T-cell (primary cell): ENCODE results near the gene TUBB2A. TPM values are rescaled to one million over a fixed set of nuclear protein-coding genes. Genes with fewer than 3 reads are reported as not detected.
"Not testable (repeated sequence)": the region's sequence is repeated elsewhere in the genome, so short reads cannot be mapped to it uniquely, and the experiment has no call there.

Experiments
- ATAC-seq, 4 experiments: fragments of 200-7000 bp in 3 of 4; fragments of 150-1000 bp in 1 of 4; cut with Tn5 transposase; replicated peaks in 1 of 4; 1 replicate in 3 of 4; 2 replicates in 1 of 4; pipeline ENCODE4 v1.10.0; 2021; ENCODE audit warnings: moderate library complexity in 3 of 4, mild to moderate bottlenecking in 2 of 4, moderate number of reproducible peaks in 1 of 4
- CTCF ChIA-PET, 2 donors: fragments of 300-600 bp; sonication (Branson Sonifier 250); formaldehyde crosslinking; loops; one replicate each; lab custom pipeline; 2022; ENCODE audit warnings: antibody characterized with exemption in 2 of 2; lab: Charles Lee
- POLR2A ChIA-PET, 2 donors: fragments of 300-600 bp; sonication (Branson Sonifier 250); formaldehyde crosslinking; loops; one replicate each; lab custom pipeline; 2022; ENCODE audit warnings: antibody characterized with exemption in 2 of 2; lab: Charles Lee
- DNase-seq, 35 experiments: peaks; one replicate each; pipeline versions ENCODE4 v3.0.0 to v3.0.0-alpha.2; 2013 to 2023
- H3K27ac ChIP-seq: one replicate; pipeline ENCODE4 v1.5.1; 2013; ENCODE audit warnings: low read length
- H3K27me3 ChIP-seq, 2 experiments: replicated peaks in 1 of 2; 1 replicate in 1 of 2; 2 replicates in 1 of 2; pipeline versions ENCODE4 v1.6.1 to v1.7.0; 2013; ENCODE audit warnings: low read length in 1 of 2, mixed read lengths in 1 of 2; ENCODE audit not compliant: control insufficient read depth in 2 of 2, insufficient read depth in 2 of 2; ENCODE audit errors: extremely low read depth in 1 of 2
- H3K36me3 ChIP-seq, 2 donors: 1 replicate in 1 of 2; 2 replicates in 1 of 2; pipeline versions ENCODE4 v1.6.1 to v1.7.0; 2013; ENCODE audit warnings: low read length in 1 of 2; ENCODE audit not compliant: control insufficient read depth in 2 of 2, insufficient read depth in 1 of 2; ENCODE audit errors: extremely low read depth in 1 of 2
- H3K4me1 ChIP-seq, 2 experiments: 1 replicate in 1 of 2; 2 replicates in 1 of 2; pipeline versions ENCODE4 v1.6.1 to v1.7.0; 2013; ENCODE audit warnings: low read length in 2 of 2, mixed read lengths in 1 of 2; ENCODE audit not compliant: insufficient read depth in 2 of 2, control insufficient read depth in 1 of 2; ENCODE audit errors: extremely low read depth in 1 of 2
- H3K4me3 ChIP-seq, 2 donors: 1 replicate in 1 of 2; 2 replicates in 1 of 2; pipeline versions ENCODE4 v1.5.1 to v1.7.0; 2013; ENCODE audit warnings: mild to moderate bottlenecking in 2 of 2, low read length in 1 of 2, moderate library complexity in 1 of 2; ENCODE audit not compliant: control insufficient read depth in 1 of 2; ENCODE audit errors: extremely low read depth in 1 of 2
- H3K9me3 ChIP-seq: 2 replicates; pipeline ENCODE4 v1.7.0; 2013
- H3K27ac Mint-ChIP-seq, 2 donors: one replicate each; pipeline ENCODE4 v1.8.0; 2020 to 2021; ENCODE audit warnings: mild to moderate bottlenecking in 2 of 2, mixed read lengths in 2 of 2
- H3K27me3 Mint-ChIP-seq, 2 donors: one replicate each; pipeline ENCODE4 v1.8.0; 2021 to 2022; ENCODE audit warnings: mixed read lengths in 2 of 2
- H3K36me3 Mint-ChIP-seq: one replicate; pipeline ENCODE4 v1.8.0; 2021; ENCODE audit warnings: mixed read lengths
- H3K4me1 Mint-ChIP-seq, 3 donors: one replicate each; pipeline ENCODE4 v1.8.0; 2020 to 2022; ENCODE audit warnings: mixed read lengths in 3 of 3, mild to moderate bottlenecking in 1 of 3
- H3K4me3 Mint-ChIP-seq, 3 donors: one replicate each; pipeline ENCODE4 v1.8.0; 2020 to 2022; ENCODE audit warnings: mild to moderate bottlenecking in 3 of 3, mixed read lengths in 3 of 3, moderate library complexity in 3 of 3
- H3K9me3 Mint-ChIP-seq, 3 donors: one replicate each; pipeline ENCODE4 v1.8.0; 2020 to 2022; ENCODE audit warnings: mixed read lengths in 3 of 3
- WGBS: methylation state at CpG from one replicate; pipeline ENCODE4 v1.1.5; 2013; ENCODE audit warnings: missing lambda C conversion rate; ENCODE audit not compliant: insufficient coverage; 5-methylcytosine and 5-hydroxymethylcytosine counted together
- total RNA-seq, 35 experiments: library from RNA in 6 of 35; stranded (reverse) in 6 of 35; fragments of 120-200 nt in 1 of 35; gene quantifications; one replicate each; pipeline versions ENCODE4 v1.2.1 to v1.2.4 and lab custom pipeline; 2013 to 2026

Gene TUBB2A
- total RNA-seq, 5 donors from 2014 or later (not counting 1 experiment from before 2014, with no cell fraction given) = 4.5 to 34.7 (median 9.6) TPM

DNA sequence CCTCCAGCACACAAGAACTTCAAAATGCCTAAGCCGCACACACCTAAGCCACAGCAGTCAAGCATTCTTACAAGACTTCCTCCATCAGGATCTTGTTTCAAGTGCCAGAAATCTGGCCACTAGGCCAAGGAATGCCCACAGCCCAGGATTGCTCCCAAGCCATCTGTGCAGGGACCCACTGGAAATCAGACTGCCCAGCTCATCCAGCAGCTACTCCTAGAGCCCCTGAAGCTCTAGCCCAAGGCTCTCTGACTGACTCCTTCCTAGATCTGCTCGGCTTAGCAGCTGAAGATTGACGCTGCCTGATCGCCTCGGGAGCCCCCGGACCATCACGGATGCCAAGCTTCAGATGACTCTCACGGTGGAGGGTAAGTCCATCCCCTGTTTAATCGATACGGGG is 10.7 kb upstream of the TUBB2A start:
- not testable (repeated sequence) for H3K4me3 ChIP-seq

DNA sequence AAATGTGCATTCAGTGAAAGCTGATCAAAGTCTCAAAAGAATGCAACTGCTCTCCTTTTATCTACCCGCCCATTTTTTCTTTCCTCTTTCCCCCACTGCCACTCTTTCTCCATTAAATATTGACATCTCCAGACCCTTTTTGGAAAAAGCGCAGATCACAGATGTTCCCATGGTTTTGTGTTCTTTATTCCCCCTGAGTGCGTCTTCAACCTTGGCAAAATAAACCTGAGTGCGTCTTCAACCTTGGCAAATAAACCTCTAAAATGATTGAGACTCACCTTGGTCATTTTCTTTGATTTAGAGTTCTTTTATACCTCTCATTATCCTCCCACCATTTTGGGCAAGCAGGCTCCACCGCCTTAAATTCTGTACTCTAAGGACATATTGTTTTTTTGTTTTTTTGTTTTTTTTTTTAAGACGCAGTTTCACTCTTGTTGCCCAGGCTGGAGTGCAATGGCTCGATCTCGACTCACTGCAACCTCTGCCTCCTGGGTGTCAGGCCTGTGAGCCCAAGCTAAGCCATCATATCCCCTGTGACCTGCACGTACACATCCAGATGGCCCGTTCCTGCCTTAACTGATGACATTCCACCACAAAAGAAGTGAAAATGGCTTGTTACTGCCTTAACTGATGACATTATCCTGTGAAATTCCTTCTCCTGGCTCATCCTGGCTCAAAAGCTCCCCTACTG is 9.3 kb upstream of the TUBB2A start:
- DNase-seq, H3K27ac Mint-ChIP-seq, ATAC-seq, POLR2A ChIA-PET, H3K4me3 ChIP-seq, H3K36me3 Mint-ChIP-seq, H3K27me3 ChIP-seq, H3K27ac ChIP-seq, H3K36me3 ChIP-seq, H3K4me3 Mint-ChIP-seq, H3K27me3 Mint-ChIP-seq, H3K9me3 ChIP-seq, H3K9me3 Mint-ChIP-seq: not testable (repeated sequence)
- H3K4me1 Mint-ChIP-seq = peaks cover 12 to 16% (median 14%) of the 10 kb centered on the region in 3 donors
- WGBS = 95% methylated on average over 8 of the region's 10 CpGs
- peaks cover 0 to 15% of the 10 kb centered on the region in 2 experiments for H3K4me1 ChIP-seq
- CTCF ChIA-PET = interaction anchor here in 1 of 2 donors (0.6 kb wide), 1 partner anchor 240 kb away, joined by 3 read pairs; no protein-coding TSS in a partner anchor

More for the DNA sequence above, 10.7 kb upstream of the TUBB2A start:
- DNase-seq, H3K27ac ChIP-seq, H3K9me3 Mint-ChIP-seq, CTCF ChIA-PET, H3K27ac Mint-ChIP-seq, H3K9me3 ChIP-seq, H3K4me1 Mint-ChIP-seq, H3K36me3 Mint-ChIP-seq, ATAC-seq, H3K27me3 Mint-ChIP-seq, H3K27me3 ChIP-seq, H3K4me1 ChIP-seq, H3K36me3 ChIP-seq, POLR2A ChIA-PET, H3K4me3 Mint-ChIP-seq: not testable (repeated sequence)
- WGBS = 97% methylated on average over 7 of the region's 10 CpGs

DNA sequence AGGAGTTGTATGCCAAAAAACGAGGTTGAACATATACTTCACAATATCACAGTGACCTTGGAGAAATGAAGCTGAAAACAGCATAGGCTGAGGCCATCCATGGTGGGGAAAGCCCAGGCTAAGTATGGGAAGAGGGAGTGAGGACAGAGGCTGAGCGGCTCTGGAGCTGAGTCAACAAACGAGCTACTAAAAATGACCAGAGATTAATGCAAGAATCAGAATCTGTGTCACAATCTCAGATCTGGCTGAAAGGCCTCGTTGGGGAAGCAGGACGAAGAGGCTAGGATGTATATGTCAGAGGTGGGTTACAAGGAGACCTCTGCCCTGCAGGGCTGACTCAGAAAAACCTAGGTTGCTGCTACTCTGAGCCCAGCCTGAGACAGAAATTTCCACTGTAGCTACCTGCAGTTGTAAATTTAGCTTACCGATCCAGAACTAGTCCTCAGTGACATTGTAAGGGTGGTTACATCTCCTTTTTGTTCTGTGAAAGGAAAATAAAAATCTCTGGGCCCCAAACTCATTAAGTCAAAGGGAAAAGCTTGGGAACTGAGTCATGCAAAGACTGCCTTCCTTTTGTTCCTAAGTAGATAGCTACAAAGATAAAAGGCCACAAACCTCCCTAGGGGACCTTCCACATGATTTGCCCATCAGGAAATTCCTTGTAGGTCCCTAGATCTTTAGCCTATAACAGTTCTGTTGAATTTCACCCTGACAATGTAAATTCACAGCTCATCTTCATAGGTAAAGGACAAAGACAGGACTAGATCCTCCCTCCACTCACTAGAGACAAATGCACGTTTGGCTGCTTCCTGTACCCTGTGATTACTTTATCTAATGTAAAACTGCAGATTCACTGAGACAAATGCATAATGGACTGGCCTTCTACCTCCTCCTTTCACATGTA is 8.5 kb upstream of the TUBB2A start:
- Mint-ChIP-seq H3K36me3 (no peaks in the 10 kb centered on the region), H3K27ac (no peak overlapping the region), H3K4me1 (peaks cover 14 to 21% (median 16%) of the 10 kb centered on the region in 3 donors), H3K4me3 (no peak overlapping the region), H3K9me3 (no peaks in the 10 kb centered on the region), H3K27me3 (peaks cover 4 to 5% of the 10 kb centered on the region in 2 donors)
- CTCF ChIA-PET = no interaction called here
- ATAC-seq (no peak), DNase-seq (no peak)
- POLR2A ChIA-PET = no interaction called here
- WGBS = 83% methylated on average over 6 of the region's 7 CpGs
- Histone ChIP-seq H3K9me3 (no peaks in the 10 kb centered on the region), H3K4me3 (no peak overlapping the region), H3K36me3 (no peaks in the 10 kb centered on the region), H3K4me1 (peaks cover 0 to 19% of the 10 kb centered on the region in 2 experiments), H3K27ac (no peak overlapping the region), H3K27me3 (peaks cover 0 to 10% of the 10 kb centered on the region in 2 experiments)

DNA sequence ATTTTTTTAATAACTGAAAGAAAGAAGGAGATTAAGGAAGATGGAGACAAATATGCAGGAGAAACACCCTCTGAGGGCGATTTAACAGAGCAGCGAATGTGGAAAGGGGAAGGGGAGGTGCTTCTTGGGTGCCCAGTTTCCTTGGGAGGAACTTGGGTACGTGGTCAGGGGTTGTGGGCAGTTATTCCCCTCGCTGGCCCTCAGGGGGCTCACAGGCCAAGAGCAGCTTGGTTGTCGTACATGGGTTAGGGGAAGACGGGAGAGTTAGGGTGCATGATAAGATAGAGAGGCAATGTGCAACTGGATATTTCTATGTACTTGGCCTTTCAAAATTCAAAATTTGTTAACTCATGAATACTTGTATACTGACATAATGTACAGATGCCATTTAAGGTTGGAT is 7.0 kb upstream of the TUBB2A start:
- H3K4me1 ChIP-seq = peaks cover 0 to 34% of the 10 kb centered on the region in 2 experiments
- DNase-seq (no peak), ATAC-seq (no peak)
- Mint-ChIP-seq H3K4me1 (peaks cover 27 to 33% (median 28%) of the 10 kb centered on the region in 3 donors), H3K36me3 (no peaks in the 10 kb centered on the region), H3K27ac (no peak overlapping the region), H3K4me3 (no peak overlapping the region), H3K27me3 (peaks cover 4 to 5% of the 10 kb centered on the region in 2 donors), H3K9me3 (no peaks in the 10 kb centered on the region)
- POLR2A ChIA-PET = no interaction called here
- 90% methylated on average over 3 of the region's 6 CpGs for WGBS
- H3K9me3 ChIP-seq = no peaks in the 10 kb centered on the region
- H3K36me3 ChIP-seq = no peaks in the 10 kb centered on the region
- no peak overlapping the region for H3K4me3 ChIP-seq
- CTCF ChIA-PET = no interaction called here
- H3K27me3 ChIP-seq = peaks cover 0 to 12% of the 10 kb centered on the region in 2 experiments
- no peak overlapping the region for H3K27ac ChIP-seq

DNA sequence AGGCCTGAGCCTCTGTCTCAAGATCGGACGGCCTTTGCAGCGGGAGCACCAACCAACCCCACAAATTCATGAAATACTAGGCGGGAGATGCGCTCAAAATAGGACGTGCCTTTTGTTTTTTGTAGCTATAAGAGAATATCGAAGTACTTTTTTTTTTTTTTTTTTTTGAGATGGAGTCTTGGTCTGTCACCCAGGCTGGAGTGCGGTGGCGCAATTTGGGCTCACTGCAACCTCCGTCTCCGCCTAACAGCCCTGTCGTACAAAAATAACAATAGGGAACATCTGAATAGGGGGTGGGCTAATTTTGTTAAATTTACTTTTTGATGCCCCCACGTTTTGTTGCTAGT is 5.9 kb upstream of the TUBB2A start:
- H3K36me3 Mint-ChIP-seq = no peaks in the 10 kb centered on the region
- POLR2A ChIA-PET = interaction anchor here (0.6 to 1.1 kb wide), 5 partner anchors 52 to 1602 kb away, joined by 3 to 8 read pairs (median 3); no protein-coding TSS in a partner anchor
- 0% methylated on average over 2 of the region's 13 CpGs for WGBS
- Histone ChIP-seq H3K4me3 (peak overlapping the region; percentile 51 to 85), H3K27ac (no peak overlapping the region), H3K27me3 (peaks cover 0 to 12% of the 10 kb centered on the region in 2 experiments), H3K36me3 (no peaks in the 10 kb centered on the region), H3K9me3 (no peaks in the 10 kb centered on the region), H3K4me1 (peaks cover 4 to 43% of the 10 kb centered on the region in 2 experiments)
- H3K4me3 Mint-ChIP-seq = peak overlapping the region; percentile 75 to 82 (median 75)
- no peaks in the 10 kb centered on the region for H3K9me3 Mint-ChIP-seq
- ATAC-seq (no peak), DNase-seq (no peak)
- H3K4me1 Mint-ChIP-seq = peaks cover 32 to 33% (median 32%) of the 10 kb centered on the region in 3 donors
- H3K27me3 Mint-ChIP-seq = peaks cover 4 to 5% of the 10 kb centered on the region in 2 donors
- peak overlapping the region; percentile 70 to 85 for H3K27ac Mint-ChIP-seq
- CTCF ChIA-PET = interaction anchor here (0.6 to 0.7 kb wide), 4 partner anchors 47 to 95 kb away, joined by 5 to 10 read pairs (median 7); partner anchors contain the start of gene RIPK1 (in 1 of the 2)
